HCT116 (cell line): ENCODE results near the gene MYO1B. TPM values are rescaled to one million over a fixed set of nuclear protein-coding genes. Genes with fewer than 3 reads are reported as not detected.

Source experiments
- ATAC-seq: fragments of 200-7000 bp; cut with Tn5 transposase; 2 replicates; pipeline ENCODE4 v1.9.1; 2020; ENCODE audit warnings: mild to moderate bottlenecking, moderate library complexity
- BruUV-seq: library from RNA; stranded (reverse); fragments of 400-500 nt; replicated peaks from 2 replicates; lab custom pipeline; 2021; lab: Mats Ljungman, UMichigan
- CTCF ChIA-PET: fragments of 300-600 bp; sonication (Branson Sonifier 250); formaldehyde crosslinking; loops from one replicate; lab custom pipeline; 2021; ENCODE audit warnings: antibody characterized with exemption; lab: Charles Lee
- POLR2A ChIA-PET: fragments of 300-600, 350-600 bp; sonication (Branson Sonifier 250); formaldehyde crosslinking; loops from one replicate; lab custom pipeline; 2021; ENCODE audit warnings: antibody characterized with exemption; lab: Charles Lee
- RAD21 ChIA-PET, 2 experiments: fragments of 300-600 bp; sonication (Branson Sonifier 250); formaldehyde crosslinking; loops; one replicate each; lab custom pipeline; 2023; ENCODE audit warnings: low total read pairs in 2 of 2; ENCODE audit not compliant: uncharacterized antibody in 2 of 2, unreplicated experiment in 2 of 2, low non-redundant PET in 1 of 2; lab: Charles Lee
- DNase-seq: peaks from one replicate; pipeline ENCODE4 v3.0.0-alpha.2; 2010; ENCODE audit warnings: low read depth, low spot score
- H2AFZ ChIP-seq: fragments of 200-600 bp; shearing (Covaris generic), sonication (generic); 2 replicates; pipeline ENCODE4 v1.6.1; 2017; ENCODE audit warnings: low read depth, mixed run types, mixed read lengths, antibody characterized with exemption, low read length; ENCODE audit not compliant: poor library complexity, severe bottlenecking
- H3K27ac ChIP-seq: 2 replicates; pipeline ENCODE4 v1.5.1; 2012; ENCODE audit warnings: low read depth, low read length
- H3K27me3 ChIP-seq: fragments of 200-600 bp; sonication (generic); 2 replicates; pipeline ENCODE4 v1.6.1; 2016; ENCODE audit warnings: mixed run types, low read length, mixed read lengths; ENCODE audit not compliant: insufficient read depth
- H3K36me3 ChIP-seq, 2 experiments: fragments of 200-500 bp in 1 of 2; fragments of 200-600 bp in 1 of 2; sonication (Bioruptor generic) in 1 of 2; sonication (generic) in 1 of 2; 2 replicates each; pipeline versions ENCODE4 v1.5.1 to v1.6.1; 2014 to 2016; ENCODE audit warnings: low read length in 2 of 2, inconsistent platforms in 1 of 2, mixed read lengths in 1 of 2, mixed run types in 1 of 2; ENCODE audit not compliant: insufficient read depth in 2 of 2, control insufficient read depth in 1 of 2
- H3K4me1 ChIP-seq, 2 experiments: fragments of 200-600 bp in 1 of 2; sonication (generic) in 1 of 2; 2 replicates each; pipeline versions ENCODE4 v1.5.1 to v1.6.1; 2012 to 2017; ENCODE audit warnings: low read length in 2 of 2, inconsistent platforms in 1 of 2, mild to moderate bottlenecking in 1 of 2, mixed read lengths in 1 of 2, mixed run types in 1 of 2, moderate library complexity in 1 of 2; ENCODE audit not compliant: insufficient read depth in 2 of 2, control insufficient read depth in 1 of 2
- H3K4me2 ChIP-seq: fragments of 200-600 bp; sonication (generic); 2 replicates; pipeline ENCODE4 v1.6.1; 2017; ENCODE audit warnings: mixed run types, low read length, mixed read lengths
- H3K4me3 ChIP-seq, 2 experiments: fragments of 200-600 bp in 1 of 2; sonication (generic) in 1 of 2; replicated peaks in 1 of 2; 2 replicates each; pipeline ENCODE4 v1.5.1; 2011 to 2016; ENCODE audit warnings: low read length in 2 of 2, control low read depth in 1 of 2, low read depth in 1 of 2, mild to moderate bottlenecking in 1 of 2, mixed read lengths in 1 of 2, mixed run types in 1 of 2
- H3K79me2 ChIP-seq: fragments of 200-600 bp; sonication (generic); 2 replicates; pipeline ENCODE4 v1.6.1; 2017; ENCODE audit warnings: mild to moderate bottlenecking, mixed run types, low read length, moderate library complexity, mixed read lengths; ENCODE audit not compliant: insufficient read depth
- H3K9ac ChIP-seq: fragments of 200-600 bp; sonication (generic); 2 replicates; pipeline ENCODE4 v1.6.1; 2016; ENCODE audit warnings: low read length, mixed read lengths
- H3K9me2 ChIP-seq: fragments of 200-600 bp; sonication (generic), shearing (Covaris generic); 2 replicates; pipeline ENCODE4 v1.6.1; 2017; ENCODE audit warnings: mixed run types, mild to moderate bottlenecking, moderate library complexity; ENCODE audit not compliant: insufficient read depth
- H3K9me3 ChIP-seq, 2 experiments: fragments of 200-500 bp in 1 of 2; fragments of 200-600 bp in 1 of 2; sonication (Bioruptor generic) in 1 of 2; sonication (generic) in 1 of 2; 2 replicates each; pipeline ENCODE4 v1.6.1; 2014 to 2017; ENCODE audit warnings: low read length in 2 of 2, mixed read lengths in 2 of 2, inconsistent platforms in 1 of 2, low read depth in 1 of 2, mild to moderate bottlenecking in 1 of 2, mixed run types in 1 of 2, moderate library complexity in 1 of 2; ENCODE audit not compliant: control insufficient read depth in 1 of 2, insufficient read depth in 1 of 2
- H4K20me1 ChIP-seq: fragments of 200-600 bp; sonication (generic), shearing (Covaris generic); 2 replicates; pipeline ENCODE4 v1.6.1; 2017; ENCODE audit warnings: mixed run types, mild to moderate bottlenecking, moderate library complexity; ENCODE audit not compliant: insufficient read depth
- CBX3 ChIP-seq: IDR thresholded peaks from 2 replicates; pipeline ENCODE4 v1.6.1; 2012; ENCODE audit warnings: low read depth
- CTCF ChIP-seq, 3 experiments: fragments of 200-600 bp in 1 of 3; sonication (generic) in 1 of 3; IDR thresholded peaks in 2 of 3; conservative IDR thresholded peaks in 1 of 3; 2 replicates each; pipeline ENCODE4 v1.5.1; 2012 to 2017; ENCODE audit warnings: low read depth in 2 of 3, low read length in 2 of 3, antibody characterized with exemption in 1 of 3, borderline replicate concordance in 1 of 3, control low read depth in 1 of 3, mild to moderate bottlenecking in 1 of 3, mixed read lengths in 1 of 3, mixed run types in 1 of 3, moderate library complexity in 1 of 3; ENCODE audit not compliant: insufficient read depth in 1 of 3
- EGR1 ChIP-seq: IDR thresholded peaks from 2 replicates; pipeline ENCODE4 v1.6.1; 2012; ENCODE audit warnings: low read depth
- ELF1 ChIP-seq: IDR thresholded peaks from 2 replicates; pipeline ENCODE4 v1.6.1; 2012; ENCODE audit warnings: low read depth, borderline replicate concordance
- EZH2phosphoT487 ChIP-seq: fragments of 200-600 bp; IDR thresholded peaks from 2 replicates; pipeline ENCODE4 v1.6.1; 2018; ENCODE audit warnings: antibody characterized with exemption, borderline replicate concordance
- POLR2A ChIP-seq: IDR thresholded peaks from 2 replicates; pipeline ENCODE4 v1.7.0; 2011; ENCODE audit warnings: borderline replicate concordance; ENCODE audit not compliant: insufficient read depth, insufficient read length; ENCODE audit errors: extremely low read depth
- POLR2AphosphoS5 ChIP-seq: IDR thresholded peaks from 2 replicates; pipeline ENCODE4 v1.6.1; 2011; ENCODE audit warnings: mild to moderate bottlenecking, low read depth, low read length, moderate library complexity
- RAD21 ChIP-seq: IDR thresholded peaks from 2 replicates; pipeline ENCODE4 v1.6.1; 2012; ENCODE audit warnings: low read depth, mild to moderate bottlenecking
- REST ChIP-seq: IDR thresholded peaks from 2 replicates; pipeline ENCODE4 v1.6.1; 2012; ENCODE audit warnings: low read depth
- SIN3A ChIP-seq: IDR thresholded peaks from 2 replicates; pipeline ENCODE4 v1.6.1; 2012; ENCODE audit warnings: low read depth
- TCF7L2 ChIP-seq: IDR thresholded peaks from 2 replicates; pipeline ENCODE4 v1.7.0; 2011; ENCODE audit warnings: borderline replicate concordance, inconsistent platforms; ENCODE audit not compliant: insufficient read depth, insufficient read length; ENCODE audit errors: extremely low read depth
- YY1 ChIP-seq: IDR thresholded peaks from 2 replicates; pipeline ENCODE4 v1.6.1; 2011; ENCODE audit warnings: low read length, low read depth, moderate library complexity, mild to moderate bottlenecking; ENCODE audit not compliant: insufficient replicate concordance; ENCODE audit errors: extremely low read depth
- ZFX ChIP-seq: fragments of 450-650 bp; IDR thresholded peaks from 2 replicates; pipeline ENCODE4 v1.6.1; 2017
- ZNF274 ChIP-seq: fragments of 200-500 bp; sonication (Bioruptor generic); IDR thresholded peaks from 2 replicates; pipeline ENCODE4 v1.6.1; 2014; ENCODE audit warnings: mild to moderate bottlenecking, low read depth, low read length, inconsistent platforms
- intact Hi-C: fragments of 100-400 bp; cut with micrococcal nuclease; formaldehyde crosslinking; loops from 2 replicates; pipeline ENCODE4 v1.10.0; 2022
- total RNA-seq: library from RNA; stranded (reverse); gene quantifications from one replicate; pipeline ENCODE4 v1.2.1, GENCODE V29; 2021; ENCODE audit not compliant: unreplicated experiment
- TF ChIP-seq, protein P1 (sequence below): IDR thresholded peaks from 2 replicates; pipeline ENCODE4 v1.6.1; 2012
- TF ChIP-seq, protein P2 (sequence below): IDR thresholded peaks from 2 replicates; pipeline ENCODE4 v1.6.1; 2012

Gene MYO1B
- total RNA-seq, 1 experiment from 2014 or later, result 51.7 TPM

DNA sequence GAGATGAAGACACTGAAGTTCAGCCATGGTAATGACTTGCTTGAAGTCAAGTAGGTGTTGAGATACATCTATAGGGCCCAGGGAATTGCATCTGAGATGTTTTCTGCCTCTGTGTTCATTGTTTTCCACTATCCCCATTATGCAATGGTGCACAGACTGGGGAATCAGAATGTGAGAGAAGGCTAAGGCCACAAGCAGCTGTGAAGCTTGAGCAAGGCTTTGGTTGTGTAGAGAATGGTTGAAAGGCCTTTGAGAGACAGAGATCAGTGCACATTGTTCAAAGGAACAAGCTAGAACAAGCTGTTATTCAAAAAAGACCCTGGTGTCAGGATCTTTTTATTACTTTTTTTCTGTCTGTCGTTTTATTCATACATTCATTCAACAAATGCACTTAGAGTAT, 82.3 kb downstream of the MYO1B start:
- peaks cover 0 to 2% of the 10 kb centered on the region in 2 experiments; a peak in 1 of 4 replicates for H3K36me3 ChIP-seq
- POLR2A ChIA-PET, result no interaction called here
- CTCF ChIA-PET, result no interaction called here

More for the DNA sequence above, 82.3 kb downstream of the MYO1B start:
- H3K79me2 ChIP-seq, result peaks cover 13% of the 10 kb centered on the region
- no peak overlapping the region for H2AFZ ChIP-seq
- no peaks in the 10 kb centered on the region for H3K27me3 ChIP-seq
- no peaks in the 10 kb centered on the region for H4K20me1 ChIP-seq
- TF ChIP-seq ELF1 (no peak), ZFX (no peak), CTCF (IDR thresholded peaks at IDR 0.05 in 2 of 3, conservative IDR thresholded peaks at IDR 0.05 in 1 of 3; ENCODE audit: borderline replicate concordance in 1 of 3, insufficient read depth in 1 of 3, low read depth in 2 of 3, low read length in 2 of 3) (no peak), CBX3 (no peak), EGR1 (no peak), REST (no peak), YY1 (no peak), SIN3A (no peak), ZNF274 (no peak), POLR2A (no peak), EZH2phosphoT487 (no peak), POLR2AphosphoS5 (no peak), TCF7L2 (no peak), RAD21 (no peak)
- TF ChIP-seq, protein P1, sequence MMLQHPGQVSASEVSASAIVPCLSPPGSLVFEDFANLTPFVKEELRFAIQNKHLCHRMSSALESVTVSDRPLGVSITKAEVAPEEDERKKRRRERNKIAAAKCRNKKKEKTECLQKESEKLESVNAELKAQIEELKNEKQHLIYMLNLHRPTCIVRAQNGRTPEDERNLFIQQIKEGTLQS, result no peak
- TF ChIP-seq, protein P2, sequence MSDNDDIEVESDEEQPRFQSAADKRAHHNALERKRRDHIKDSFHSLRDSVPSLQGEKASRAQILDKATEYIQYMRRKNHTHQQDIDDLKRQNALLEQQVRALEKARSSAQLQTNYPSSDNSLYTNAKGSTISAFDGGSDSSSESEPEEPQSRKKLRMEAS, result no peak
- H3K4me1 ChIP-seq, result peaks cover 9 to 11% of the 10 kb centered on the region in 2 experiments
- no peak overlapping the region for H3K9ac ChIP-seq
- no peaks in the 10 kb centered on the region for H3K9me3 ChIP-seq
- H3K9me2 ChIP-seq, result no peaks in the 10 kb centered on the region
- RAD21 ChIA-PET, result no interaction called here
- H3K4me3 ChIP-seq, result no peak overlapping the region
- H3K27ac ChIP-seq, result no peak overlapping the region
- no TSS peak for BruUV-seq
- ATAC-seq, result no peak
- intact Hi-C loops, result no loop called here
- no peak for DNase-seq
- H3K4me2 ChIP-seq, result no peak overlapping the region
